ENCODE measurements around the gene ZNF485.

DNA sequence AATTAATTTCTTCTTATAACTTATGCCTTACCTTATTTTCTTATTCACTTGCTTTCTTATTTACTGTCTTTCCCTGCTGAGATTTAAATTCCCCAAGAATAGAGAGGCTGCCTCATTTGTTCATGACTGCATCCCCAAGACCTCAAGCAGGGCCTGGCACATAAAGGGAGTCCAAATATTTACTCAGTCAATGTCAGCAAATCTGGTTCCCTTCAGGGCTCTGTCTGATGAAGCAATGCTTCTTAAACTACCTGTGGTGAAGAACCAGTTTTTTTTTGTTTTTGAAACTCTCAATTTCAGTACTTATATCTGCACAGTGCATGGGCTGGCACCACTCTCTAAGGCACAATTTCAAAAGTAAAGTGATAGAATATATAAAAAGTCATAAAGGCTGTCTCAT is 36.6 kb upstream of the ZNF485 start:
- TF ChIP-seq, protein P1, sequence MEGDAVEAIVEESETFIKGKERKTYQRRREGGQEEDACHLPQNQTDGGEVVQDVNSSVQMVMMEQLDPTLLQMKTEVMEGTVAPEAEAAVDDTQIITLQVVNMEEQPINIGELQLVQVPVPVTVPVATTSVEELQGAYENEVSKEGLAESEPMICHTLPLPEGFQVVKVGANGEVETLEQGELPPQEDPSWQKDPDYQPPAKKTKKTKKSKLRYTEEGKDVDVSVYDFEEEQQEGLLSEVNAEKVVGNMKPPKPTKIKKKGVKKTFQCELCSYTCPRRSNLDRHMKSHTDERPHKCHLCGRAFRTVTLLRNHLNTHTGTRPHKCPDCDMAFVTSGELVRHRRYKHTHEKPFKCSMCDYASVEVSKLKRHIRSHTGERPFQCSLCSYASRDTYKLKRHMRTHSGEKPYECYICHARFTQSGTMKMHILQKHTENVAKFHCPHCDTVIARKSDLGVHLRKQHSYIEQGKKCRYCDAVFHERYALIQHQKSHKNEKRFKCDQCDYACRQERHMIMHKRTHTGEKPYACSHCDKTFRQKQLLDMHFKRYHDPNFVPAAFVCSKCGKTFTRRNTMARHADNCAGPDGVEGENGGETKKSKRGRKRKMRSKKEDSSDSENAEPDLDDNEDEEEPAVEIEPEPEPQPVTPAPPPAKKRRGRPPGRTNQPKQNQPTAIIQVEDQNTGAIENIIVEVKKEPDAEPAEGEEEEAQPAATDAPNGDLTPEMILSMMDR (IDR thresholded peaks at IDR 0.05; ENCODE audit: low read depth, low read length, poor library complexity, severe bottlenecking) = no peak
- no peak for TF ChIP-seq EZH2phosphoT487 (IDR thresholded peaks at IDR 0.05; ENCODE audit: borderline replicate concordance, low read length)

Data from DOHH2 (cell line).